Tongue (tissue), 3 donors: ENCODE measurements around the gene GJA9. TPM values are rescaled to one million over a fixed set of nuclear protein-coding genes. Genes with fewer than 3 reads are reported as not detected.

ENCODE experiments used
- DNase-seq: peaks from one replicate; pipeline ENCODE4 v3.0.0-alpha.2; 2015
- small RNA-seq: library from RNA; depleted of rRNA; stranded (forward); fragments of <200 nt; gene quantifications from one replicate; pipeline ENCODE3, GENCODE V24; 2014; ENCODE audit warnings: low replicate concordance
- total RNA-seq: library from RNA; depleted of rRNA; stranded (reverse); fragments of >200 nt; gene quantifications from one replicate; pipeline ENCODE4 v1.2.3, GENCODE V29; 2014

GJA9 gene
- total RNA-seq, 1 donor from 2014 or later, result not detected

GRCh38 chr1:38831731-38832369, 49.5 kb downstream of the GJA9 start:
- DNase-seq, result peak; percentile 65

GRCh38 chr1:38829368-38829767, 52.0 kb downstream of the GJA9 start:
- no peak for DNase-seq

- no peak for DNase-seq
These were observed 54.1 kb downstream of the GJA9 start for GRCh38 chr1:38827318-38827717.

- DNase-seq, result no peak
These were observed 54.5 kb downstream of the GJA9 start for GRCh38 chr1:38826886-38827285.

GRCh38 chr1:38826262-38826661, 55.1 kb downstream of the GJA9 start:
- DNase-seq, result no peak

Small RNA genes lying within 50 kb of the gene (small RNA-seq; reads per million reads assigned to genes)
- gene GJA9-MYCBP (not detected), gene RNU6-605P (not detected)

Other genes with a start within 250 kb of the GJA9 start
- 28.0 TPM for gene RRAGC, start 21.8 kb downstream of the GJA9 start, total RNA-seq
- 10.8 TPM for gene MYCBP, start 8.2 kb downstream of the GJA9 start, total RNA-seq
- 1.6 TPM for gene RHBDL2, start 60.2 kb upstream of the GJA9 start, total RNA-seq
- gene AKIRIN1, start 109.7 kb upstream of the GJA9 start, total RNA-seq, result 21.1 TPM
- gene NDUFS5, start 144.8 kb upstream of the GJA9 start, total RNA-seq, result 314 TPM